HCT116 (cell line): ENCODE data around the gene ALDH1L1. TPM values are rescaled to one million over a fixed set of nuclear protein-coding genes. Genes with fewer than 3 reads are reported as not detected.

ENCODE experiments used
- ATAC-seq: fragments of 200-7000 bp; cut with Tn5 transposase; 2 replicates; pipeline ENCODE4 v1.9.1; 2020; ENCODE audit warnings: mild to moderate bottlenecking, moderate library complexity
- BruUV-seq: library from RNA; stranded (reverse); fragments of 400-500 nt; replicated peaks from 2 replicates; lab custom pipeline; 2021; lab: Mats Ljungman, UMichigan
- CTCF ChIA-PET: fragments of 300-600 bp; sonication (Branson Sonifier 250); formaldehyde crosslinking; loops from one replicate; lab custom pipeline; 2021; ENCODE audit warnings: antibody characterized with exemption; lab: Charles Lee
- POLR2A ChIA-PET: fragments of 300-600, 350-600 bp; sonication (Branson Sonifier 250); formaldehyde crosslinking; loops from one replicate; lab custom pipeline; 2021; ENCODE audit warnings: antibody characterized with exemption; lab: Charles Lee
- RAD21 ChIA-PET, 2 experiments: fragments of 300-600 bp; sonication (Branson Sonifier 250); formaldehyde crosslinking; loops; one replicate each; lab custom pipeline; 2023; ENCODE audit warnings: low total read pairs in 2 of 2; ENCODE audit not compliant: uncharacterized antibody in 2 of 2, unreplicated experiment in 2 of 2, low non-redundant PET in 1 of 2; lab: Charles Lee
- DNase-seq: peaks from one replicate; pipeline ENCODE4 v3.0.0-alpha.2; 2010; ENCODE audit warnings: low read depth, low spot score
- H2AFZ ChIP-seq: fragments of 200-600 bp; shearing (Covaris generic), sonication (generic); 2 replicates; pipeline ENCODE4 v1.6.1; 2017; ENCODE audit warnings: low read depth, mixed run types, mixed read lengths, antibody characterized with exemption, low read length; ENCODE audit not compliant: poor library complexity, severe bottlenecking
- H3K27ac ChIP-seq: 2 replicates; pipeline ENCODE4 v1.5.1; 2012; ENCODE audit warnings: low read depth, low read length
- H3K27me3 ChIP-seq: fragments of 200-600 bp; sonication (generic); 2 replicates; pipeline ENCODE4 v1.6.1; 2016; ENCODE audit warnings: mixed run types, low read length, mixed read lengths; ENCODE audit not compliant: insufficient read depth
- H3K36me3 ChIP-seq, 2 experiments: fragments of 200-500 bp in 1 of 2; fragments of 200-600 bp in 1 of 2; sonication (Bioruptor generic) in 1 of 2; sonication (generic) in 1 of 2; 2 replicates each; pipeline versions ENCODE4 v1.5.1 to v1.6.1; 2014 to 2016; ENCODE audit warnings: low read length in 2 of 2, inconsistent platforms in 1 of 2, mixed read lengths in 1 of 2, mixed run types in 1 of 2; ENCODE audit not compliant: insufficient read depth in 2 of 2, control insufficient read depth in 1 of 2
- H3K4me1 ChIP-seq, 2 experiments: fragments of 200-600 bp in 1 of 2; sonication (generic) in 1 of 2; 2 replicates each; pipeline versions ENCODE4 v1.5.1 to v1.6.1; 2012 to 2017; ENCODE audit warnings: low read length in 2 of 2, inconsistent platforms in 1 of 2, mild to moderate bottlenecking in 1 of 2, mixed read lengths in 1 of 2, mixed run types in 1 of 2, moderate library complexity in 1 of 2; ENCODE audit not compliant: insufficient read depth in 2 of 2, control insufficient read depth in 1 of 2
- H3K4me2 ChIP-seq: fragments of 200-600 bp; sonication (generic); 2 replicates; pipeline ENCODE4 v1.6.1; 2017; ENCODE audit warnings: mixed run types, low read length, mixed read lengths
- H3K4me3 ChIP-seq, 2 experiments: fragments of 200-600 bp in 1 of 2; sonication (generic) in 1 of 2; replicated peaks in 1 of 2; 2 replicates each; pipeline ENCODE4 v1.5.1; 2011 to 2016; ENCODE audit warnings: low read length in 2 of 2, control low read depth in 1 of 2, low read depth in 1 of 2, mild to moderate bottlenecking in 1 of 2, mixed read lengths in 1 of 2, mixed run types in 1 of 2
- H3K79me2 ChIP-seq: fragments of 200-600 bp; sonication (generic); 2 replicates; pipeline ENCODE4 v1.6.1; 2017; ENCODE audit warnings: mild to moderate bottlenecking, mixed run types, low read length, moderate library complexity, mixed read lengths; ENCODE audit not compliant: insufficient read depth
- H3K9ac ChIP-seq: fragments of 200-600 bp; sonication (generic); 2 replicates; pipeline ENCODE4 v1.6.1; 2016; ENCODE audit warnings: low read length, mixed read lengths
- H3K9me2 ChIP-seq: fragments of 200-600 bp; sonication (generic), shearing (Covaris generic); 2 replicates; pipeline ENCODE4 v1.6.1; 2017; ENCODE audit warnings: mixed run types, mild to moderate bottlenecking, moderate library complexity; ENCODE audit not compliant: insufficient read depth
- H3K9me3 ChIP-seq, 2 experiments: fragments of 200-500 bp in 1 of 2; fragments of 200-600 bp in 1 of 2; sonication (Bioruptor generic) in 1 of 2; sonication (generic) in 1 of 2; 2 replicates each; pipeline ENCODE4 v1.6.1; 2014 to 2017; ENCODE audit warnings: low read length in 2 of 2, mixed read lengths in 2 of 2, inconsistent platforms in 1 of 2, low read depth in 1 of 2, mild to moderate bottlenecking in 1 of 2, mixed run types in 1 of 2, moderate library complexity in 1 of 2; ENCODE audit not compliant: control insufficient read depth in 1 of 2, insufficient read depth in 1 of 2
- H4K20me1 ChIP-seq: fragments of 200-600 bp; sonication (generic), shearing (Covaris generic); 2 replicates; pipeline ENCODE4 v1.6.1; 2017; ENCODE audit warnings: mixed run types, mild to moderate bottlenecking, moderate library complexity; ENCODE audit not compliant: insufficient read depth
- EZH2 ChIP-seq: fragments of 200-600 bp; sonication (generic); IDR thresholded peaks from 2 replicates; pipeline ENCODE4 v1.6.1; 2017; ENCODE audit warnings: antibody characterized with exemption, mixed run types
- EZH2phosphoT487 ChIP-seq: fragments of 200-600 bp; IDR thresholded peaks from 2 replicates; pipeline ENCODE4 v1.6.1; 2018; ENCODE audit warnings: antibody characterized with exemption, borderline replicate concordance
- FOSL1 ChIP-seq: IDR thresholded peaks from 2 replicates; pipeline ENCODE4 v1.6.1; 2012; ENCODE audit warnings: low read depth
- JUND ChIP-seq: IDR thresholded peaks from 2 replicates; pipeline ENCODE4 v1.6.1; 2012
- MAX ChIP-seq: IDR thresholded peaks from 2 replicates; pipeline ENCODE4 v1.6.1; 2012
- RAD21 ChIP-seq: IDR thresholded peaks from 2 replicates; pipeline ENCODE4 v1.6.1; 2012; ENCODE audit warnings: low read depth, mild to moderate bottlenecking
- ZNF274 ChIP-seq: fragments of 200-500 bp; sonication (Bioruptor generic); IDR thresholded peaks from 2 replicates; pipeline ENCODE4 v1.6.1; 2014; ENCODE audit warnings: mild to moderate bottlenecking, low read depth, low read length, inconsistent platforms
- intact Hi-C: fragments of 100-400 bp; cut with micrococcal nuclease; formaldehyde crosslinking; loops from 2 replicates; pipeline ENCODE4 v1.10.0; 2022
- total RNA-seq: library from RNA; stranded (reverse); gene quantifications from one replicate; pipeline ENCODE4 v1.2.1, GENCODE V29; 2021; ENCODE audit not compliant: unreplicated experiment
- TF ChIP-seq, protein P1 (sequence below): IDR thresholded peaks from 2 replicates; pipeline ENCODE4 v1.6.1; 2011; ENCODE audit warnings: mild to moderate bottlenecking, low read length, moderate library complexity; ENCODE audit not compliant: insufficient replicate concordance; ENCODE audit errors: extremely low read depth

The ALDH1L1 gene
- total RNA-seq, 1 experiment from 2014 or later = 0.81 TPM

DNA sequence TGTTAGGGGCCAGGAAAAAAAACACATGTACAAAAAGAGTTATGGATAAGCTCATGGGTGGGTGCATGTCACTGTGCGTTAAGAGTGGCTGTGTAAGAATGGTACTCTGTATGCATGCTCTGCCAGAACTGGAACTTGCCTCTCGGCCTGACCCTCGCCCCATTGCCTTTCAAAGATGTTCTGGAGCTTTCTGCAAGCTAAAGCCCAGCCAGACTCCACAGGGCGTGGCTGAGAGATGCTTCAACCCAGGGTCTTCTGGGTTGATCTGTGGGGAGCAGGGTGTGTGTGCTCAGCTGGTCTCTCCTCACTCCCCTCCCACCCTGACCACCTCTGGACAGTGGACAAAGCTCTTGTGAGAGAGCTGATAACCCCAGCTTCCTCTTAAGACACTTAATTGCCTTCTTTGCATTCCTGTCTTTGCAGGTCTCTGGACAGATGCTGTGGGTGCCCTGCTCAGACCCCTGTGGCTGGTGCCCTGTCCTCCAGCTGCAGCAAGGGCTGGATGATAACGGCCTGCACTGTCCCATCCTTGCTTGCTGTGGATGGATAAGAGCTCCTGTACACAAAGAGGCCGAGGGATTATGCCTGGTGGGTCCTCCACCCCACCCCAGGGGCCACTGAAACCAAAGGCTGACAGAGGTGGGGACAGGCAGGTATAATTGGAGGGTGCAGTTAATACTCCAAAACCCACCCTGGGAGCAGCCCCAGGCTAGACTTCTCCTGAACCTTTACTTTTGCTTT lies 28.7 kb downstream of the ALDH1L1 start:
- no peaks in the 10 kb centered on the region for H3K9me2 ChIP-seq
- TF ChIP-seq ZNF274 (no peak), FOSL1 (no peak), EZH2 (no peak), EZH2phosphoT487 (no peak), RAD21 (no peak), JUND (no peak), MAX (no peak)
- TF ChIP-seq, protein P1, sequence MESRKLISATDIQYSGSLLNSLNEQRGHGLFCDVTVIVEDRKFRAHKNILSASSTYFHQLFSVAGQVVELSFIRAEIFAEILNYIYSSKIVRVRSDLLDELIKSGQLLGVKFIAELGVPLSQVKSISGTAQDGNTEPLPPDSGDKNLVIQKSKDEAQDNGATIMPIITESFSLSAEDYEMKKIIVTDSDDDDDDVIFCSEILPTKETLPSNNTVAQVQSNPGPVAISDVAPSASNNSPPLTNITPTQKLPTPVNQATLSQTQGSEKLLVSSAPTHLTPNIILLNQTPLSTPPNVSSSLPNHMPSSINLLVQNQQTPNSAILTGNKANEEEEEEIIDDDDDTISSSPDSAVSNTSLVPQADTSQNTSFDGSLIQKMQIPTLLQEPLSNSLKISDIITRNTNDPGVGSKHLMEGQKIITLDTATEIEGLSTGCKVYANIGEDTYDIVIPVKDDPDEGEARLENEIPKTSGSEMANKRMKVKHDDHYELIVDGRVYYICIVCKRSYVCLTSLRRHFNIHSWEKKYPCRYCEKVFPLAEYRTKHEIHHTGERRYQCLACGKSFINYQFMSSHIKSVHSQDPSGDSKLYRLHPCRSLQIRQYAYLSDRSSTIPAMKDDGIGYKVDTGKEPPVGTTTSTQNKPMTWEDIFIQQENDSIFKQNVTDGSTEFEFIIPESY = no peak
- TF ChIP-seq, all 23 proteins: peak for 0
- POLR2A ChIA-PET = no interaction called here
- no peak overlapping the region for H3K4me2 ChIP-seq
- H3K4me1 ChIP-seq = no peaks in the 10 kb centered on the region
- no peak overlapping the region for H2AFZ ChIP-seq
- no peak overlapping the region for H3K4me3 ChIP-seq
- H3K36me3 ChIP-seq = no peaks in the 10 kb centered on the region
- no peak overlapping the region for H3K27ac ChIP-seq
- ATAC-seq (no peak), DNase-seq (no peak)
- H3K9me3 ChIP-seq = no peaks in the 10 kb centered on the region
- no peaks in the 10 kb centered on the region for H3K79me2 ChIP-seq
- no peaks in the 10 kb centered on the region for H4K20me1 ChIP-seq
- intact Hi-C loops = no loop called here
- RAD21 ChIA-PET = no interaction called here
- no peak overlapping the region for H3K9ac ChIP-seq
- H3K27me3 ChIP-seq = no peaks in the 10 kb centered on the region
- CTCF ChIA-PET = no interaction called here
- BruUV-seq = no TSS peak
